A549 (cell line): ENCODE results near the gene ACTR3C.

Experiments used
- POLR2A ChIP-seq: IDR thresholded peaks from 2 replicates; pipeline ENCODE4 v1.6.1; 2012; ENCODE audit warnings: mild to moderate bottlenecking, low read length
- TF ChIP-seq, protein P1 (sequence below): fragments of >200 bp; sonication (Bioruptor Twin); formaldehyde crosslinking; IDR thresholded peaks from 3 replicates; pipeline ENCODE4 v1.5.1; 2016
- TF ChIP-seq, protein P2 (sequence below): fragments of 250-450 bp; sonication (Bioruptor Pico); IDR thresholded peaks from 2 replicates; pipeline ENCODE4 v1.5.0; 2021; ENCODE audit warnings: mild to moderate bottlenecking, moderate library complexity, borderline replicate concordance

DNA sequence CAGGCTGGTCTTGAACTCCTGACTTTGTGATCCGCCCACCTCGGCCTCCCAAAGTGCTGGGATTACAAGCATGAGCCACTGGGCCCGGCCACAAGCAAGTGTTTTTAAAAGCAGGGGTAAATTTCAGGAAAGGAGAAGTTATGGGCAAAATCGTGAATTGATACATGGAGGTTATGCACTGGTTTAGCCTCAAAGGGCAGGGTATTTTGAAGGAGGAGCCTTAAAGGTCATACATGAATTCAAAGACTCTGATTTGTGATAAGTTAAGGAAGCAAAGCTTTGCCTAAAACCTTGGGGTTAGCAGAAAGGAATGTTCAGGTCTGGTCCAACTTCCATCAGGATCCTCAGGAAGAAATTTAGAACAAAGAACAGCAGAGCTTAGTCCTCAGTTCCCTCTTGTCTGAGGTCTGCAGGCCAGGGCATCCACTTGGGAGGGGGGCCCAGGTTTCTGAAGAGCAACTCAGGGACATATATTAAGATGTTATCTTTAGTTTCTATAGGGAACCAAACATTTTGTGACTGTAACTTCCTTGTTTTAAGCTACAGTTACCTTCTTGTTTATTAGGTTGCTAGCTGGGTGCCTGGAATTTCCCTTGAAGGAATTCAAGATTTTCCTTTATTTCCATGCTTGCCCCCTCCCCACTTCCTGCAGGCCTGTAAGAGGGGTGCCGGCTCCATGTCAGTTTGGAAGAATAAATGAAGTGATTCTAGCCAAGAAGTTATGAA, 42.5 kb upstream of the ACTR3C start:
- TF ChIP-seq, protein P1, sequence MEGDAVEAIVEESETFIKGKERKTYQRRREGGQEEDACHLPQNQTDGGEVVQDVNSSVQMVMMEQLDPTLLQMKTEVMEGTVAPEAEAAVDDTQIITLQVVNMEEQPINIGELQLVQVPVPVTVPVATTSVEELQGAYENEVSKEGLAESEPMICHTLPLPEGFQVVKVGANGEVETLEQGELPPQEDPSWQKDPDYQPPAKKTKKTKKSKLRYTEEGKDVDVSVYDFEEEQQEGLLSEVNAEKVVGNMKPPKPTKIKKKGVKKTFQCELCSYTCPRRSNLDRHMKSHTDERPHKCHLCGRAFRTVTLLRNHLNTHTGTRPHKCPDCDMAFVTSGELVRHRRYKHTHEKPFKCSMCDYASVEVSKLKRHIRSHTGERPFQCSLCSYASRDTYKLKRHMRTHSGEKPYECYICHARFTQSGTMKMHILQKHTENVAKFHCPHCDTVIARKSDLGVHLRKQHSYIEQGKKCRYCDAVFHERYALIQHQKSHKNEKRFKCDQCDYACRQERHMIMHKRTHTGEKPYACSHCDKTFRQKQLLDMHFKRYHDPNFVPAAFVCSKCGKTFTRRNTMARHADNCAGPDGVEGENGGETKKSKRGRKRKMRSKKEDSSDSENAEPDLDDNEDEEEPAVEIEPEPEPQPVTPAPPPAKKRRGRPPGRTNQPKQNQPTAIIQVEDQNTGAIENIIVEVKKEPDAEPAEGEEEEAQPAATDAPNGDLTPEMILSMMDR = no peak
- TF ChIP-seq POLR2A = no peak
- TF ChIP-seq, protein P2, sequence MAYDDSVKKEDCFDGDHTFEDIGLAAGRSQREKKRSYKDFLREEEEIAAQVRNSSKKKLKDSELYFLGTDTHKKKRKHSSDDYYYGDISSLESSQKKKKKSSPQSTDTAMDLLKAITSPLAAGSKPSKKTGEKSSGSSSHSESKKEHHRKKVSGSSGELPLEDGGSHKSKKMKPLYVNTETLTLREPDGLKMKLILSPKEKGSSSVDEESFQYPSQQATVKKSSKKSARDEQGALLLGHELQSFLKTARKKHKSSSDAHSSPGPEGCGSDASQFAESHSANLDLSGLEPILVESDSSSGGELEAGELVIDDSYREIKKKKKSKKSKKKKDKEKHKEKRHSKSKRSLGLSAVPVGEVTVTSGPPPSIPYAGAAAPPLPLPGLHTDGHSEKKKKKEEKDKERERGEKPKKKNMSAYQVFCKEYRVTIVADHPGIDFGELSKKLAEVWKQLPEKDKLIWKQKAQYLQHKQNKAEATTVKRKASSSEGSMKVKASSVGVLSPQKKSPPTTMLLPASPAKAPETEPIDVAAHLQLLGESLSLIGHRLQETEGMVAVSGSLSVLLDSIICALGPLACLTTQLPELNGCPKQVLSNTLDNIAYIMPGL (CRISPR knock-in tag) = no peak
